Spleen (tissue), 11 donors: ENCODE results near the gene CDC5L. TPM values are rescaled to one million over a fixed set of nuclear protein-coding genes. Genes with fewer than 3 reads are reported as not detected.

Experiments used
- DNase-seq: peaks from one replicate; pipeline ENCODE4 v3.0.0-alpha.2; 2020
- H3K27ac ChIP-seq, 8 donors: fragments of 200-600 bp; sonication (generic) in 7 of 8; 1 replicate in 4 of 8; 2 replicates in 4 of 8; pipeline versions ENCODE4 v1.5.0 to v1.8.0; 2016 to 2021; ENCODE audit warnings: inconsistent platforms in 4 of 8, mild to moderate bottlenecking in 4 of 8, moderate library complexity in 1 of 8
- H3K27me3 ChIP-seq, 7 donors: fragments of 200-600 bp; sonication (generic) in 6 of 7; replicated peaks in 1 of 7; 1 replicate in 4 of 7; 2 replicates in 3 of 7; pipeline versions ENCODE4 v1.5.0 to v1.8.0; 2016 to 2021; ENCODE audit warnings: inconsistent platforms in 3 of 7, mild to moderate bottlenecking in 1 of 7
- H3K36me3 ChIP-seq, 6 donors: fragments of 200-600 bp; sonication (generic) in 5 of 6; 1 replicate in 4 of 6; 2 replicates in 2 of 6; pipeline versions ENCODE4 v1.5.0 to v1.8.0; 2016 to 2021; ENCODE audit warnings: inconsistent platforms in 2 of 6
- H3K4me1 ChIP-seq, 6 donors: fragments of 200-600 bp; sonication (generic) in 5 of 6; 1 replicate in 3 of 6; 2 replicates in 3 of 6; pipeline versions ENCODE4 v1.5.0 to v1.8.0; 2016 to 2021; ENCODE audit warnings: inconsistent platforms in 3 of 6
- H3K4me3 ChIP-seq, 8 donors: fragments of 200-600 bp; sonication (generic) in 7 of 8; 1 replicate in 4 of 8; 2 replicates in 4 of 8; pipeline versions ENCODE4 v1.5.0 to v1.8.0; 2016 to 2021; ENCODE audit warnings: inconsistent platforms in 4 of 8, mild to moderate bottlenecking in 4 of 8, moderate library complexity in 2 of 8
- H3K9me3 ChIP-seq, 8 donors: fragments of 200-600 bp; sonication (generic) in 7 of 8; 1 replicate in 4 of 8; 2 replicates in 4 of 8; pipeline versions ENCODE4 v1.5.0 to v1.8.0; 2016 to 2021; ENCODE audit warnings: inconsistent platforms in 4 of 8
- POLR2A ChIP-seq, 3 donors: fragments of 450-650 bp; IDR thresholded peaks; one replicate each; pipeline ENCODE4 v1.5.1; 2017; ENCODE audit warnings: antibody characterized with exemption in 3 of 3, mild to moderate bottlenecking in 1 of 3
- POLR2AphosphoS5 ChIP-seq, 3 donors: sonication (generic); formaldehyde crosslinking; IDR thresholded peaks; one replicate each; pipeline ENCODE4 v1.5.1; 2017; ENCODE audit warnings: antibody characterized with exemption in 3 of 3
- WGBS, 5 donors: extraction: QIAGEN DNeasy Blood & Tissue Kit in 3 of 5; methylation state at CpG; one replicate each; pipeline versions ENCODE4 v1.1.5 to v1.1.7; 2013 to 2018; 5-methylcytosine and 5-hydroxymethylcytosine counted together
- intact Hi-C: fragments of 100-400 bp; cut with DNase I; formaldehyde crosslinking; loops from one replicate; pipeline ENCODE4 v1.15.0; 2023; ENCODE audit warnings: low total_unique reads
- polyA plus RNA-seq, 3 donors: library from polyadenylated mRNA; stranded (reverse); fragments of 200-250 nt; gene quantifications; one replicate each; pipeline ENCODE4 v1.2.1, GENCODE V29; 2013
- total RNA-seq, 7 donors: library from RNA; depleted of rRNA in 3 of 7; stranded (reverse); fragments of >200 nt in 3 of 7; fragmentation: NEBNext Ultra II Directional in 4 of 7; extraction: Animal tissue kit (Norgen Biotek cat#: 25700) in 4 of 7; gene quantifications; one replicate each; pipeline versions ENCODE4 v1.1.0 to v1.2.1, GENCODE V29; 2016 to 2021
- TF ChIP-seq, protein P1 (sequence below), 11 experiments: fragments of 200-600 bp in 7 of 11; fragments of 450-650 bp in 4 of 11; sonication (generic) in 4 of 11; IDR thresholded peaks in 8 of 11; conservative IDR thresholded peaks in 3 of 11; 1 replicate in 7 of 11; 2 replicates in 4 of 11; pipeline versions ENCODE4 v1.4.0 to v1.8.0; 2016 to 2021; ENCODE audit warnings: antibody characterized with exemption in 11 of 11, inconsistent platforms in 4 of 11, mild to moderate bottlenecking in 1 of 11
- donor health status: healthy with polysubstance abuse.
- donor health status: DM: no; HTN: no; CAD: no; lungs with moderate emphysema.
- donor health status: DM: no; HTN: no; CAD: no.
- donor health status: Bipolar disorder and iron deficiency.
- donor health status: healthy.
- donor health status: DM: no; HTN: no; CAD: no.
- donor health status: DM: yes; HTN: yes; CAD: no.

CDC5L gene
- total and polyA plus RNA-seq, 10 donors: 5.3 to 20.3 (median 18.1) TPM

DNA sequence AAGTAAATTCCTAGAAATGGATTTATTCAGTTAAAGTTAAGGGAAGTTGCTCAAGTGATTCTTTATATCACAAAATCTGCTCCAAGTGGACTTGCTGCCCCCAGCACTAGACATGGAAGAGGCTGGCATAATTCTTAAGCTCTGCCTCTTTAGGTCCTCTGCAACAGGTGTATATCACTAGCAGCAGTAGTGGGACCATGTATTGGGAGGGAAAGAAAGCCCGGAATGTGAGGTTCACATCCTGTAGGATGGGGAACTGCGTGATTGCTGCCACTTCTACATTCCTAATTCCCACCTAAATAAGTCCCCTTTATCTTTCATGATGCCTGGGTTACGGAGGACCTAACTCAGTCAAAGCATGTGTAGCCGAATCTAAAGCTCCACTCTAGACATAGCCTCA, 31.9 kb upstream of the CDC5L start:
- Histone ChIP-seq H3K4me1 (no peaks in the 10 kb centered on the region), H3K27ac (no peak overlapping the region), H3K4me3 (no peak overlapping the region), H3K9me3 (peaks cover 0 to 10% (median 3%) of the 10 kb centered on the region in 8 donors), H3K36me3 (no peaks in the 10 kb centered on the region), H3K27me3 (no peaks in the 10 kb centered on the region)
- 70 to 88% (median 82%) methylated on average over 3 to 4 of the region's 4 CpGs for WGBS, 5 donors
- DNase-seq: no peak
- intact Hi-C loops: no loop called here
- TF ChIP-seq POLR2AphosphoS5 (IDR thresholded peaks at IDR 0.05) (no peak), POLR2A (IDR thresholded peaks at IDR 0.05) (no peak)
- TF ChIP-seq, protein P1, sequence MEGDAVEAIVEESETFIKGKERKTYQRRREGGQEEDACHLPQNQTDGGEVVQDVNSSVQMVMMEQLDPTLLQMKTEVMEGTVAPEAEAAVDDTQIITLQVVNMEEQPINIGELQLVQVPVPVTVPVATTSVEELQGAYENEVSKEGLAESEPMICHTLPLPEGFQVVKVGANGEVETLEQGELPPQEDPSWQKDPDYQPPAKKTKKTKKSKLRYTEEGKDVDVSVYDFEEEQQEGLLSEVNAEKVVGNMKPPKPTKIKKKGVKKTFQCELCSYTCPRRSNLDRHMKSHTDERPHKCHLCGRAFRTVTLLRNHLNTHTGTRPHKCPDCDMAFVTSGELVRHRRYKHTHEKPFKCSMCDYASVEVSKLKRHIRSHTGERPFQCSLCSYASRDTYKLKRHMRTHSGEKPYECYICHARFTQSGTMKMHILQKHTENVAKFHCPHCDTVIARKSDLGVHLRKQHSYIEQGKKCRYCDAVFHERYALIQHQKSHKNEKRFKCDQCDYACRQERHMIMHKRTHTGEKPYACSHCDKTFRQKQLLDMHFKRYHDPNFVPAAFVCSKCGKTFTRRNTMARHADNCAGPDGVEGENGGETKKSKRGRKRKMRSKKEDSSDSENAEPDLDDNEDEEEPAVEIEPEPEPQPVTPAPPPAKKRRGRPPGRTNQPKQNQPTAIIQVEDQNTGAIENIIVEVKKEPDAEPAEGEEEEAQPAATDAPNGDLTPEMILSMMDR (IDR thresholded peaks at IDR 0.05 in 8 of 11, conservative IDR thresholded peaks at IDR 0.05 in 3 of 11): no peak

DNA sequence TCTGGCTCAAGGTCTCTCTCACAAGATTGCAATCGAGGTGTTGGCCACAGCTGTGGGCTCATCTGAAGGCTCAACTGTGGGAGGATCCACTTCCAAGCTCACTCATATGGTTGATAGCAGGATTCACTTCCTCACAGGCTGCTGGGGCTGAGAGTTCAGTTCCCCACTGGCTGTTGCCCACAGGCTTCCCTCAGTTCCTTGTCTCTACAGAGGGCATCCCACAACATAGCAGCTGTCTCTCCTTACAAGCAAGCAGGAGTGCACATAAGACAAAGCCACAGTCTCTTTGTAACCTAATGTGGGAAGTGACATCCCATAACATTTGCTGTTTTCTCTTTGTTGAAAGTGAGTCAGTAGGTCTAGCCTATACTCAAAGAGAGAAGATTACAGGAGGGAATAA, 31.0 kb upstream of the CDC5L start:
- Histone ChIP-seq H3K4me1 (no peaks in the 10 kb centered on the region), H3K36me3 (no peaks in the 10 kb centered on the region), H3K9me3 (peaks cover 0 to 10% (median 3%) of the 10 kb centered on the region in 8 donors), H3K27me3 (peaks cover 0 to 7% (median 0%) of the 10 kb centered on the region in 7 donors), H3K27ac (no peak overlapping the region), H3K4me3 (no peak overlapping the region)
- no peak for TF ChIP-seq POLR2A (IDR thresholded peaks at IDR 0.05)
- no peak for TF ChIP-seq POLR2AphosphoS5 (IDR thresholded peaks at IDR 0.05)
- TF ChIP-seq, protein P1 (IDR thresholded peaks at IDR 0.05 in 8 of 11, conservative IDR thresholded peaks at IDR 0.05 in 3 of 11): no peak
- 56 to 75% (median 67%) methylated on average over 1 of the region's 1 CpG for WGBS, 5 donors
- intact Hi-C loops: no loop called here
- DNase-seq: no peak

DNA sequence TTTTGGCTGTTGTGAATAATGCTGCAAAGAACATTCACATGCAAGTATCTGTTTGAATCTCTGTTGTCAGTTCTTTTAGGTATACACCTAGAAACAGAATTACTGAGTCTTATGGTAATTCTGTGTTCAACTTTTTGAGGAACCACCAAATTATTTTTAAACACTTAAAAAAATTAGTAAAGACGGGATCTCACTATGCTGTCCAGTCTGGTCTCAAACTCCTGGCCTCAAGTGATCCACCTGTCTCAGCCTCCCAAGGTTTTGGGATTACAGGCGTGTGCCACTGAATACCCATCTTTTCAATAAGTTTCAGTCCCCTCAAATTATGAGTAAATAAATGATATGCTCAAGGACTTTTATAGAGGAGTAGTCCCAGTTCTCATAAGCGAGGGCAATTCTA, 27.5 kb upstream of the CDC5L start:
- H3K4me3 ChIP-seq: no peak overlapping the region
- intact Hi-C loops: no loop called here
- TF ChIP-seq, protein P1 (IDR thresholded peaks at IDR 0.05 in 8 of 11, conservative IDR thresholded peaks at IDR 0.05 in 3 of 11): no peak
- no peak for TF ChIP-seq POLR2A (IDR thresholded peaks at IDR 0.05)
- no peak for TF ChIP-seq POLR2AphosphoS5 (IDR thresholded peaks at IDR 0.05)
- 82 to 89% (median 85%) methylated on average over 3 of the region's 3 CpGs for WGBS, 5 donors
- peaks cover 0 to 8% (median 0%) of the 10 kb centered on the region in 7 donors for H3K27me3 ChIP-seq
- no peak for DNase-seq
- no peak overlapping the region for H3K27ac ChIP-seq
- peaks cover 0 to 10% (median 3%) of the 10 kb centered on the region in 8 donors for H3K9me3 ChIP-seq
- H3K4me1 ChIP-seq: no peaks in the 10 kb centered on the region
- H3K36me3 ChIP-seq: no peaks in the 10 kb centered on the region

DNA sequence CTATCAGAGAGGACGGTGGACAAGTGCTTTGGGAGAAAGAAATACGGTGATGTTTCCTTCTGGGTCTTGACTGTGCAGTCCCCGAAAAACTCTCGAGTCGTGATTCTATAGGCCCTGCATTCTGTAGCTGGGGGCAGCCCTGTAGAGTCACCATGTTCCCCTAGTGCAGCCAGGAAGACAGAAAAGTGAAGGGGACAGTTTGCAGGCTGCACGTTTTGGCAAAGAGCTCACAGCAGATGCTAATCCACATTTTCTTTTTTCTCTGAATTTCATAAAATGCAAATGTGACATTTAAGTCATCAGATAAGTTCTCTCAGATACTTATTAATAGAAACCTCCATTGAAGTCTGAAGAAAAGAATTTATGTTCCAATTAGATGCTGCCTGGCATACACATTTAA, 25.6 kb upstream of the CDC5L start:
- Histone ChIP-seq H3K27ac (no peak overlapping the region), H3K4me1 (no peaks in the 10 kb centered on the region), H3K27me3 (peaks cover 0 to 8% (median 0%) of the 10 kb centered on the region in 7 donors), H3K36me3 (no peaks in the 10 kb centered on the region), H3K9me3 (no peaks in the 10 kb centered on the region), H3K4me3 (no peak overlapping the region)
- intact Hi-C loops: no loop called here
- DNase-seq: no peak
- TF ChIP-seq POLR2AphosphoS5 (IDR thresholded peaks at IDR 0.05) (no peak), POLR2A (IDR thresholded peaks at IDR 0.05) (no peak)
- TF ChIP-seq, protein P1 (IDR thresholded peaks at IDR 0.05 in 8 of 11, conservative IDR thresholded peaks at IDR 0.05 in 3 of 11): no peak
- WGBS, 5 donors: 82 to 88% (median 87%) methylated on average over 6 of the region's 6 CpGs
